HCT116 (cell line): ENCODE results near the gene SOAT2. TPM values are rescaled to one million over a fixed set of nuclear protein-coding genes. Genes with fewer than 3 reads are reported as not detected.

Source experiments
- microRNA-seq: library from miRNA; unstranded; fragments of <30 nt; microRNA quantifications from one replicate; pipeline ENCODE4, GENCODE V29; 2016; ENCODE audit warnings: borderline number of aligned reads
- total RNA-seq: library from RNA; stranded (reverse); gene quantifications from one replicate; pipeline ENCODE4 v1.2.1, GENCODE V29; 2021; ENCODE audit not compliant: unreplicated experiment

The SOAT2 gene
- total RNA-seq, 1 experiment from 2014 or later: 0.17 TPM

Small RNA genes within 50 kb of the gene (microRNA-seq; reads per million reads assigned to microRNA genes)
- gene MIR6757: not detected

Other genes starting within 250 kb of the SOAT2 start
- 1,655 TPM for gene KRT8, start 198.4 kb upstream of the SOAT2 start, total RNA-seq
- gene KRT18, start 154.4 kb upstream of the SOAT2 start, total RNA-seq: 1,229 TPM
- gene EIF4B, start 97.0 kb upstream of the SOAT2 start, total RNA-seq: 809 TPM
- gene TNS2, start 53.4 kb upstream of the SOAT2 start, total RNA-seq: 25.7 TPM
- 47.5 TPM for gene SPRYD3, start 24.1 kb upstream of the SOAT2 start, total RNA-seq
- 83.4 TPM for gene IGFBP6, start 5.8 kb upstream of the SOAT2 start, total RNA-seq
- 49.7 TPM for gene ZNF740, start 77.2 kb downstream of the SOAT2 start, total RNA-seq
- 20.3 TPM for gene CSAD, start 77.4 kb downstream of the SOAT2 start, total RNA-seq
- gene ITGB7, start 103.8 kb downstream of the SOAT2 start, total RNA-seq: 1.9 TPM
- 68.9 TPM for gene RARG, start 128.7 kb downstream of the SOAT2 start, total RNA-seq
- gene ESPL1, start 164.8 kb downstream of the SOAT2 start, total RNA-seq: 50.3 TPM
- gene PFDN5, start 192.1 kb downstream of the SOAT2 start, total RNA-seq: 318 TPM
- 104 TPM for gene MYG1, start 196.2 kb downstream of the SOAT2 start, total RNA-seq
- gene AAAS, start 218.1 kb downstream of the SOAT2 start, total RNA-seq: 87.9 TPM
- gene SP7, start 232.9 kb downstream of the SOAT2 start, total RNA-seq: not detected